Prostate gland (tissue), 2 donors: ENCODE results near the gene DUS2.

Experiments
- POLR2A ChIP-seq: fragments of 450-650 bp; IDR thresholded peaks from one replicate; pipeline ENCODE4 v1.6.1; 2016; ENCODE audit warnings: antibody characterized with exemption, mild to moderate bottlenecking
- POLR2AphosphoS5 ChIP-seq: sonication (generic); formaldehyde crosslinking; IDR thresholded peaks from one replicate; pipeline ENCODE4 v1.6.1; 2017; ENCODE audit warnings: antibody characterized with exemption
- TF ChIP-seq, protein P1 (sequence below), 4 experiments: fragments of 200-600 bp in 2 of 4; fragments of 450-650 bp in 2 of 4; sonication (generic) in 2 of 4; IDR thresholded peaks; 1 replicate in 3 of 4; 2 replicates in 1 of 4; pipeline ENCODE4 v1.5.1; 2016 to 2019; ENCODE audit warnings: antibody characterized with exemption in 4 of 4, mild to moderate bottlenecking in 2 of 4, moderate library complexity in 2 of 4

DNA sequence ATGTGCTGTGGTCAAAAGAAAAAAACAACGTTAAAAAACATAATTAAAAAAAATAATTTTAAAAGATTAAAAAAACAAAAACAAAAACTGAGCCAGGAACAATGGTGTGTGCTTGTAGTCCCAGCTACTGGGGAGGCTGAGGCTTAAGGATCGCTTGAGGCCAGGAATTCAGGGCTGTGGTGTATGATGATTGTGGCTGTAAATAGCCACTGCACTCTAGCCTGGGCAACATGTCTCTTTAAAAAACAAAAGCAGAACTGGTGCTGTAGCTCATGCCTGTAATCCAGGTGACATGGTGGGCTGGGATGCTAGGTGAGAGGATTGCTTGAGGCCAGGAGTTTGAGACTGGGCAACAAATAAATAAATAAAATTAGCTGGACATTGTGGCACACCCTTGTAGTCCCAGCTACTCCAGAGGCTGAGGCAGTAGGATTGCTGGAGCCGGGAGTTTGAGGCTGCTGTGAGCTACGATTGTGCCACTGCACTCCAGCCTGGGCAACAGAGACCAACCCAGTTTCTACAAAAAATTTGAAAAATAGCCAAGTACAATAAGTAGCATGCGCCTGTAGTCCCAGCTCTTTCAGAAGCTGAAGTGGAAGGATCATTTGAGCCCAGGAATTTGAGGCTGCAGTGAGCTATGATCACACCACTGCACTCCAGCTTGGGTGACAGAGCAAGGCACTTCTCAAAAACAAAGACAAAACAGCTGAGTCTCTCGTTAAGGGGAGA is 105.7 kb downstream of the DUS2 start:
- TF ChIP-seq, protein P1, sequence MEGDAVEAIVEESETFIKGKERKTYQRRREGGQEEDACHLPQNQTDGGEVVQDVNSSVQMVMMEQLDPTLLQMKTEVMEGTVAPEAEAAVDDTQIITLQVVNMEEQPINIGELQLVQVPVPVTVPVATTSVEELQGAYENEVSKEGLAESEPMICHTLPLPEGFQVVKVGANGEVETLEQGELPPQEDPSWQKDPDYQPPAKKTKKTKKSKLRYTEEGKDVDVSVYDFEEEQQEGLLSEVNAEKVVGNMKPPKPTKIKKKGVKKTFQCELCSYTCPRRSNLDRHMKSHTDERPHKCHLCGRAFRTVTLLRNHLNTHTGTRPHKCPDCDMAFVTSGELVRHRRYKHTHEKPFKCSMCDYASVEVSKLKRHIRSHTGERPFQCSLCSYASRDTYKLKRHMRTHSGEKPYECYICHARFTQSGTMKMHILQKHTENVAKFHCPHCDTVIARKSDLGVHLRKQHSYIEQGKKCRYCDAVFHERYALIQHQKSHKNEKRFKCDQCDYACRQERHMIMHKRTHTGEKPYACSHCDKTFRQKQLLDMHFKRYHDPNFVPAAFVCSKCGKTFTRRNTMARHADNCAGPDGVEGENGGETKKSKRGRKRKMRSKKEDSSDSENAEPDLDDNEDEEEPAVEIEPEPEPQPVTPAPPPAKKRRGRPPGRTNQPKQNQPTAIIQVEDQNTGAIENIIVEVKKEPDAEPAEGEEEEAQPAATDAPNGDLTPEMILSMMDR (IDR thresholded peaks at IDR 0.05): no peak
- no peak for TF ChIP-seq POLR2AphosphoS5
- no peak for TF ChIP-seq POLR2A
